Adrenal gland (tissue), 5 donors: ENCODE data around the gene TRIM10.

Experiments used
- CTCF ChIP-seq, 6 experiments: fragments of 450-650 bp in 4 of 6; fragments of 200-600 bp in 2 of 6; sonication (generic) in 1 of 6; IDR thresholded peaks; 1 replicate in 5 of 6; 2 replicates in 1 of 6; pipeline versions ENCODE4 v1.5.1 to v1.8.0; 2016 to 2021; ENCODE audit warnings: antibody characterized with exemption in 6 of 6, mild to moderate bottlenecking in 2 of 6, moderate library complexity in 1 of 6
- POLR2A ChIP-seq, 2 donors: fragments of 450-650 bp; IDR thresholded peaks; one replicate each; pipeline ENCODE4 v1.6.1; 2017; ENCODE audit warnings: antibody characterized with exemption in 2 of 2, mild to moderate bottlenecking in 2 of 2, moderate library complexity in 1 of 2
- donor health status: DM: no; HTN: no; CAD: no.

DNA sequence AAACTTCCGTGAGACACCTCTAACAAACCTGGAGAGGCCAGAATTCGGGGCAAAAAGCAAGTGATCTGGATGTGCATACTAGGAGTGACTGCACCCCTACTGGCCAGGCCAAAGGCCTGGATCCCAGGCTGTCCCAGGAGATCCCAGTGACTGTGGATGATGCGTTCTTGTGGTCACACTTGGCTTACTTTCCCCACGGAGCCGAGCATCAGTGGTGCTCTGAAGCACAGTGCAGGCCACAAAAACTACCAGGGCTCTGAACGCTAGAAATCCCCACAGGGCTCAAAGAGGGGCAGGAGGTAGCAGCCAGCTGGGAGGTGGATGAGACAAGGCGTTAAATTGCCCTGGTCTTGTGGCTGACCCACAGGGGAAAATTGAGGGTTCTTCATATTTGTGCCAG lies 45.1 kb upstream of the TRIM10 start:
- TF ChIP-seq CTCF (IDR thresholded peaks at IDR 0.05) (no peak), POLR2A (IDR thresholded peaks at IDR 0.05) (no peak)
